H9 (cell line): ENCODE data around the gene LACTB. TPM values are rescaled to one million over a fixed set of nuclear protein-coding genes. Genes with fewer than 3 reads are reported as not detected.

Experiments
- DNase-seq: peaks from one replicate; pipeline ENCODE4 v3.0.0-alpha.2; 2017
- H2AFZ ChIP-seq: one replicate; pipeline ENCODE4 v1.6.1; 2013; ENCODE audit warnings: mild to moderate bottlenecking, low read length, control low read depth, moderate library complexity
- H2AK5ac ChIP-seq: 2 replicates; pipeline ENCODE4 v1.6.1; 2013; ENCODE audit warnings: low read length, control low read depth, mixed read lengths; ENCODE audit not compliant: insufficient read length
- H2BK120ac ChIP-seq: one replicate; pipeline ENCODE4 v1.6.1; 2013; ENCODE audit warnings: low read depth, mild to moderate bottlenecking, low read length, control low read depth, inconsistent platforms; ENCODE audit not compliant: poor library complexity, severe bottlenecking
- H2BK12ac ChIP-seq: 2 replicates; pipeline ENCODE4 v1.6.1; 2013; ENCODE audit warnings: low read length, control low read depth, mixed read lengths, low read depth; ENCODE audit not compliant: insufficient read length
- H2BK15ac ChIP-seq: 2 replicates; pipeline ENCODE4 v1.6.1; 2013; ENCODE audit warnings: low read depth, low read length, control low read depth
- H2BK20ac ChIP-seq: one replicate; pipeline ENCODE4 v1.6.1; 2013; ENCODE audit warnings: low read depth, mild to moderate bottlenecking, low read length, control low read depth, inconsistent platforms; ENCODE audit not compliant: poor library complexity, severe bottlenecking
- H2BK5ac ChIP-seq: 2 replicates; pipeline ENCODE4 v1.6.1; 2013; ENCODE audit warnings: low read length, control low read depth, mixed read lengths; ENCODE audit not compliant: insufficient read length
- H3K14ac ChIP-seq: 2 replicates; pipeline ENCODE4 v1.6.1; 2013; ENCODE audit warnings: low read length, control low read depth; ENCODE audit not compliant: insufficient read depth
- H3K18ac ChIP-seq: 2 replicates; pipeline ENCODE4 v1.6.1; 2013; ENCODE audit warnings: low read depth, mild to moderate bottlenecking, mixed read lengths, low read length, control low read depth; ENCODE audit not compliant: insufficient read length
- H3K23ac ChIP-seq: 2 replicates; pipeline ENCODE4 v1.6.1; 2013; ENCODE audit warnings: low read length, control low read depth, mixed read lengths, low read depth; ENCODE audit not compliant: insufficient read length
- H3K23me2 ChIP-seq: 2 replicates; pipeline ENCODE4 v1.6.1; 2013; ENCODE audit warnings: low read depth, mild to moderate bottlenecking, mixed read lengths, low read length, control low read depth; ENCODE audit not compliant: insufficient read length, poor library complexity, severe bottlenecking
- H3K27ac ChIP-seq: 2 replicates; pipeline ENCODE4 v1.5.1; 2013; ENCODE audit warnings: low read length, control low read depth, mixed read lengths, low read depth; ENCODE audit not compliant: insufficient read length
- H3K27me3 ChIP-seq: 2 replicates; pipeline ENCODE4 v1.6.1; 2013; ENCODE audit warnings: low read length, control low read depth, inconsistent platforms; ENCODE audit not compliant: insufficient read depth
- H3K4ac ChIP-seq: 2 replicates; pipeline ENCODE4 v1.6.1; 2013; ENCODE audit warnings: low read depth, mild to moderate bottlenecking, control low read depth, inconsistent platforms, low read length, moderate library complexity
- H3K4me1 ChIP-seq: 2 replicates; pipeline ENCODE4 v1.6.1; 2013; ENCODE audit warnings: low read length, control low read depth, inconsistent platforms; ENCODE audit not compliant: insufficient read depth
- H3K4me2 ChIP-seq: 2 replicates; pipeline ENCODE4 v1.6.1; 2013; ENCODE audit warnings: low read length, control low read depth, mixed read lengths; ENCODE audit not compliant: insufficient read length, insufficient read depth
- H3K56ac ChIP-seq: 2 replicates; pipeline ENCODE4 v1.6.1; 2013; ENCODE audit warnings: low read depth, mild to moderate bottlenecking, mixed read lengths, low read length, control low read depth; ENCODE audit not compliant: insufficient read length
- H3K79me1 ChIP-seq: 2 replicates; pipeline ENCODE4 v1.6.1; 2013; ENCODE audit warnings: low read depth, mild to moderate bottlenecking, moderate library complexity, low read length, control low read depth, inconsistent platforms; ENCODE audit not compliant: insufficient read depth, poor library complexity, severe bottlenecking
- H3K79me2 ChIP-seq: 2 replicates; pipeline ENCODE4 v1.6.1; 2013; ENCODE audit warnings: low read length, control low read depth, inconsistent platforms; ENCODE audit not compliant: insufficient read depth
- H3K9ac ChIP-seq: 2 replicates; pipeline ENCODE4 v1.6.1; 2013; ENCODE audit warnings: low read length, control low read depth, mixed read lengths; ENCODE audit not compliant: insufficient read length; ENCODE audit errors: extremely low read depth
- H3K9me3 ChIP-seq: one replicate; pipeline ENCODE4 v1.6.1; 2013; ENCODE audit warnings: low read depth, low read length, inconsistent platforms; ENCODE audit not compliant: control insufficient read depth
- H3T11ph ChIP-seq: one replicate; pipeline ENCODE4 v1.6.1; 2013; ENCODE audit warnings: mild to moderate bottlenecking, low read length, control low read depth, inconsistent platforms
- H4K20me1 ChIP-seq: one replicate; pipeline ENCODE4 v1.6.1; 2013; ENCODE audit not compliant: control insufficient read depth, insufficient read length, insufficient read depth
- H4K5ac ChIP-seq: 2 replicates; pipeline ENCODE4 v1.6.1; 2013; ENCODE audit warnings: low read depth, mild to moderate bottlenecking, mixed read lengths, low read length, control low read depth; ENCODE audit not compliant: insufficient read length
- H4K8ac ChIP-seq: replicated peaks from 2 replicates; pipeline ENCODE4 v1.6.1; 2013; ENCODE audit warnings: low read length, control low read depth, mixed read lengths, low read depth; ENCODE audit not compliant: insufficient read length
- H4K91ac ChIP-seq: 2 replicates; pipeline ENCODE4 v1.6.1; 2013; ENCODE audit warnings: low read depth, mild to moderate bottlenecking, moderate library complexity, mixed read lengths, low read length, control low read depth; ENCODE audit not compliant: insufficient read length
- H3K27ac Mint-ChIP-seq, 3 experiments: 2 replicates in 2 of 3; 3 replicates in 1 of 3; pipeline ENCODE4 v1.8.0; 2020 to 2021; ENCODE audit warnings: mixed read lengths in 3 of 3, mild to moderate bottlenecking in 1 of 3, moderate library complexity in 1 of 3
- H3K27me3 Mint-ChIP-seq: 2 replicates; pipeline ENCODE4 v1.8.0; 2021; ENCODE audit warnings: low read depth, mild to moderate bottlenecking, moderate library complexity, mixed read lengths
- H3K36me3 Mint-ChIP-seq, 3 experiments: 2 replicates in 2 of 3; 3 replicates in 1 of 3; pipeline ENCODE4 v1.8.0; 2020 to 2021; ENCODE audit warnings: low read depth in 3 of 3, mixed read lengths in 3 of 3; ENCODE audit not compliant: insufficient read depth in 1 of 3
- H3K4me1 Mint-ChIP-seq, 2 experiments: 2 replicates each; pipeline ENCODE4 v1.8.0; 2020; ENCODE audit warnings: mixed read lengths in 2 of 2
- H3K4me3 Mint-ChIP-seq, 2 experiments: 2 replicates in 1 of 2; 3 replicates in 1 of 2; pipeline ENCODE4 v1.8.0; 2020 to 2021; ENCODE audit warnings: mild to moderate bottlenecking in 2 of 2, mixed read lengths in 2 of 2, moderate library complexity in 1 of 2
- H3K9me3 Mint-ChIP-seq, 2 experiments: 2 replicates in 1 of 2; 3 replicates in 1 of 2; pipeline ENCODE4 v1.8.0; 2020; ENCODE audit warnings: mild to moderate bottlenecking in 2 of 2, mixed read lengths in 2 of 2, moderate library complexity in 1 of 2
- WGBS: extraction: QIAGEN DNeasy Blood & Tissue Kit; methylation state at CpG from one replicate; pipeline ENCODE4 v1.1.7; 2013; ENCODE audit warnings: missing lambda C conversion rate, low lambda C conversion rate, mixed read lengths; ENCODE audit not compliant: insufficient read length; ENCODE audit errors: extremely low coverage; 5-methylcytosine and 5-hydroxymethylcytosine counted together
- total RNA-seq: library from RNA; stranded (reverse); gene quantifications from 2 replicates; pipeline ENCODE4 v1.2.1, GENCODE V29; 2021
- TF ChIP-seq, protein P1 (sequence below): fragments of 200-600 bp; sonication (generic); conservative IDR thresholded peaks from 3 replicates; pipeline ENCODE4 v1.8.0; 2021; ENCODE audit warnings: antibody characterized with exemption, mild to moderate bottlenecking

LACTB gene
- total RNA-seq, 1 experiment from 2014 or later: 10.3 TPM

GRCh38 chr15:63178034-63178433 is 56.4 kb downstream of the LACTB start:
- Histone ChIP-seq H2AFZ (no peak overlapping the region), H3K4me2 (no peak overlapping the region)
- DNase-seq: no peak

More at GRCh38 chr15:63178034-63178433, 56.4 kb downstream of the LACTB start:
- Histone ChIP-seq H2BK120ac (no peak overlapping the region), H4K20me1 (no peaks in the 10 kb centered on the region), H3K9me3 (no peaks in the 10 kb centered on the region), H2AK5ac (no peak overlapping the region), H2BK12ac (no peak overlapping the region), H3K4me1 (no peaks in the 10 kb centered on the region), H3K79me2 (no peaks in the 10 kb centered on the region), H2BK15ac (no peak overlapping the region), H3K27me3 (no peaks in the 10 kb centered on the region), H3K56ac (no peak overlapping the region), H3K14ac (no peak overlapping the region), H3K27ac (no peak overlapping the region), H3K4ac (no peak overlapping the region), H3K23ac (no peak overlapping the region), H2BK20ac (no peak overlapping the region), H4K8ac (no peak overlapping the region), H2BK5ac (no peak overlapping the region), H3T11ph (no peak overlapping the region), H4K5ac (no peak overlapping the region), H3K18ac (no peak overlapping the region), H3K23me2 (no peaks in the 10 kb centered on the region), H3K9ac (no peak overlapping the region), H3K79me1 (no peaks in the 10 kb centered on the region), H4K91ac (no peak overlapping the region)
- no peaks in the 10 kb centered on the region for H3K9me3 Mint-ChIP-seq
- no CpG with 5 or more reads among the region's 5 CpGs for WGBS
- peaks cover 0 to 8% of the 10 kb centered on the region in 2 experiments; a peak in 3 of 4 replicates for H3K4me1 Mint-ChIP-seq
- H3K27ac Mint-ChIP-seq: no peak overlapping the region
- no peaks in the 10 kb centered on the region for H3K36me3 Mint-ChIP-seq
- TF ChIP-seq, protein P1, sequence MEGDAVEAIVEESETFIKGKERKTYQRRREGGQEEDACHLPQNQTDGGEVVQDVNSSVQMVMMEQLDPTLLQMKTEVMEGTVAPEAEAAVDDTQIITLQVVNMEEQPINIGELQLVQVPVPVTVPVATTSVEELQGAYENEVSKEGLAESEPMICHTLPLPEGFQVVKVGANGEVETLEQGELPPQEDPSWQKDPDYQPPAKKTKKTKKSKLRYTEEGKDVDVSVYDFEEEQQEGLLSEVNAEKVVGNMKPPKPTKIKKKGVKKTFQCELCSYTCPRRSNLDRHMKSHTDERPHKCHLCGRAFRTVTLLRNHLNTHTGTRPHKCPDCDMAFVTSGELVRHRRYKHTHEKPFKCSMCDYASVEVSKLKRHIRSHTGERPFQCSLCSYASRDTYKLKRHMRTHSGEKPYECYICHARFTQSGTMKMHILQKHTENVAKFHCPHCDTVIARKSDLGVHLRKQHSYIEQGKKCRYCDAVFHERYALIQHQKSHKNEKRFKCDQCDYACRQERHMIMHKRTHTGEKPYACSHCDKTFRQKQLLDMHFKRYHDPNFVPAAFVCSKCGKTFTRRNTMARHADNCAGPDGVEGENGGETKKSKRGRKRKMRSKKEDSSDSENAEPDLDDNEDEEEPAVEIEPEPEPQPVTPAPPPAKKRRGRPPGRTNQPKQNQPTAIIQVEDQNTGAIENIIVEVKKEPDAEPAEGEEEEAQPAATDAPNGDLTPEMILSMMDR: no peak
- H3K4me3 Mint-ChIP-seq: no peak overlapping the region
- H3K27me3 Mint-ChIP-seq: no peaks in the 10 kb centered on the region
